ENCODE results near the gene RERE. TPM values are rescaled to one million over a fixed set of nuclear protein-coding genes. Genes with fewer than 3 reads are reported as not detected.

RERE gene
- total and polyA plus RNA-seq, 2 donors (not counting 3 experiments of a cell fraction or from before 2014, with no cell fraction given), result 14.1 to 113 TPM

- FAIRE-seq (no peak), DNase-seq (ENCODE audit: low read depth, low spot score) (no peak)
- Histone ChIP-seq H3K4me1 (ENCODE audit: control insufficient read depth, extremely low read depth, insufficient read depth, low read length) (peaks cover 5% of the 10 kb centered on the region), H3K79me2 (ENCODE audit: control insufficient read depth, insufficient read depth, low read length) (no peaks in the 10 kb centered on the region), H3K4me2 (ENCODE audit: insufficient read depth, low read length) (no peak overlapping the region), H3K27ac (ENCODE audit: insufficient read depth, low read depth, low read length) (no peak overlapping the region), H3K36me3 (ENCODE audit: control insufficient read depth in 2 of 2, extremely low read depth in 1 of 2, insufficient read depth in 2 of 2, low read length in 2 of 2) (no peaks in the 10 kb centered on the region), H4K20me1 (replicated peaks; ENCODE audit: control insufficient read depth, extremely low read depth, insufficient read depth, low read length) (no peaks in the 10 kb centered on the region), H3K9ac (replicated peaks; ENCODE audit: extremely low read depth, insufficient read depth, low read length) (no peak overlapping the region), H2AFZ (ENCODE audit: low read depth, low read length) (no peak overlapping the region), H3K4me3 (replicated peaks in 1 of 3; ENCODE audit: insufficient read depth in 1 of 3, low read depth in 1 of 3, low read length in 3 of 3) (no peak overlapping the region), H3K27me3 (ENCODE audit: control insufficient read depth in 2 of 2, insufficient read depth in 2 of 2, low read length in 2 of 2) (no peaks in the 10 kb centered on the region), H3K9me3 (replicated peaks; ENCODE audit: control insufficient read depth, insufficient read depth, low read length) (no peaks in the 10 kb centered on the region), H3K9me1 (replicated peaks; ENCODE audit: control insufficient read depth, extremely low read depth, insufficient read depth, low read length) (no peaks in the 10 kb centered on the region)
- dilution Hi-C loops (cut with MboI; ENCODE audit: extremely low pct_ligation_motif_present, low sequenced_read_pairs) (no loop called here), intact Hi-C loops (cut with micrococcal nuclease) (loop anchor here (2.0 kb wide), 1 partner anchor 33 kb away; no protein-coding TSS in a partner anchor)
- ChIA-PET CTCF (interaction anchor here (0.7 to 3.0 kb wide), 9 partner anchors 10 to 375 kb away, joined by 3 to 22 read pairs (median 4); no protein-coding TSS in a partner anchor), POLR2A (no interaction called here)
- TF ChIP-seq MAX (IDR thresholded peaks at IDR 0.05; ENCODE audit: insufficient read depth, insufficient read length) (no peak), FOS (IDR thresholded peaks at IDR 0.05; ENCODE audit: borderline replicate concordance, insufficient read depth, low read length) (no peak), MYC (IDR thresholded peaks at IDR 0.05; ENCODE audit: low read depth, low read length) (no peak)
- BruUV-seq (replicated peaks), result no TSS peak
These were observed 469.8 kb downstream of the RERE start for GRCh38 chr1:8347635-8348034.

GRCh38 chr1:8345621-8346415, 471.6 kb downstream of the RERE start:
- no peak for DNase-seq (ENCODE audit: low read depth, low spot score)
- no peak overlapping the region for H3K4me3 ChIP-seq (replicated peaks in 1 of 3; ENCODE audit: insufficient read depth in 1 of 3, low read depth in 1 of 3, low read length in 3 of 3)
- H2AFZ ChIP-seq (ENCODE audit: low read depth, low read length), result no peak overlapping the region
- no peaks in the 10 kb centered on the region for H3K4me1 ChIP-seq (ENCODE audit: control insufficient read depth, extremely low read depth, insufficient read depth, low read length)
- dilution Hi-C loops (cut with MboI; ENCODE audit: extremely low pct_ligation_motif_present, low sequenced_read_pairs), result no loop called here
- H3K27me3 ChIP-seq (ENCODE audit: control insufficient read depth in 2 of 2, insufficient read depth in 2 of 2, low read length in 2 of 2), result no peaks in the 10 kb centered on the region
- no peaks in the 10 kb centered on the region for H3K9me1 ChIP-seq (replicated peaks; ENCODE audit: control insufficient read depth, extremely low read depth, insufficient read depth, low read length)
- H3K9me3 ChIP-seq (replicated peaks; ENCODE audit: control insufficient read depth, insufficient read depth, low read length), result no peaks in the 10 kb centered on the region
- no peak overlapping the region for H3K27ac ChIP-seq (ENCODE audit: insufficient read depth, low read depth, low read length)
- H3K36me3 ChIP-seq (ENCODE audit: control insufficient read depth in 2 of 2, extremely low read depth in 1 of 2, insufficient read depth in 2 of 2, low read length in 2 of 2), result no peaks in the 10 kb centered on the region
- no peak for FAIRE-seq
- no peak overlapping the region for H3K4me2 ChIP-seq (ENCODE audit: insufficient read depth, low read length)
- POLR2A ChIA-PET, result interaction anchor here (1.2 kb wide), 1 partner anchor 371 kb away, joined by 4 read pairs; no protein-coding TSS in a partner anchor
- BruUV-seq (replicated peaks), result no TSS peak
- no peaks in the 10 kb centered on the region for H3K79me2 ChIP-seq (ENCODE audit: control insufficient read depth, insufficient read depth, low read length)
- TF ChIP-seq POLR2A (IDR thresholded peaks at IDR 0.05; ENCODE audit: low read depth, low read length), result no peak
- no peak for TF ChIP-seq POLR2AphosphoS5 (IDR thresholded peaks at IDR 0.05; ENCODE audit: insufficient read depth, low read depth, low read length)
- no peak for TF ChIP-seq MYC (IDR thresholded peaks at IDR 0.05; ENCODE audit: low read depth, low read length)
- no peak for TF ChIP-seq JUN (IDR thresholded peaks at IDR 0.05; ENCODE audit: borderline replicate concordance, insufficient read depth, insufficient read length, low read depth)
- TF ChIP-seq MAX (IDR thresholded peaks at IDR 0.05; ENCODE audit: insufficient read depth, insufficient read length), result no peak
- TF ChIP-seq EZH2 (IDR thresholded peaks at IDR 0.05; ENCODE audit: borderline replicate concordance, low read depth, low read length, severe bottlenecking), result no peak
- TF ChIP-seq CTCF (IDR thresholded peaks at IDR 0.05; ENCODE audit: extremely low read depth in 1 of 2, insufficient read depth in 1 of 2, low read depth in 1 of 2, low read length in 2 of 2), result no peak
- H3K9ac ChIP-seq (replicated peaks; ENCODE audit: extremely low read depth, insufficient read depth, low read length), result no peak overlapping the region
- CTCF ChIA-PET, result interaction anchor here (0.9 to 3.0 kb wide), 4 partner anchors 331 to 370 kb away, joined by 3 to 22 read pairs (median 11); no protein-coding TSS in a partner anchor
- intact Hi-C loops (cut with micrococcal nuclease), result no loop called here
- no peaks in the 10 kb centered on the region for H4K20me1 ChIP-seq (replicated peaks; ENCODE audit: control insufficient read depth, extremely low read depth, insufficient read depth, low read length)
